Measurements from ENCODE around the gene EPS8L3. TPM values are rescaled to one million over a fixed set of nuclear protein-coding genes. Genes with fewer than 3 reads are reported as not detected.

EPS8L3 gene
- total and polyA plus RNA-seq, 8 donors, result 0.39 to 4.3 (median 1.4) TPM

- no peak for ATAC-seq
- Histone ChIP-seq H3K27me3 (no peaks in the 10 kb centered on the region), H3K36me3 (no peaks in the 10 kb centered on the region), H3K4me3 (no peak overlapping the region), H3K27ac (no peak overlapping the region), H3K9me3 (no peaks in the 10 kb centered on the region), H3K4me1 (no peaks in the 10 kb centered on the region)
- TF ChIP-seq CTCF (IDR thresholded peaks at IDR 0.05), result no peak
- intact Hi-C loops (cut with DNase I), result loop anchor here (2.0 to 10.0 kb wide), 4 partner anchors 201 to 232 kb away; partner anchors contain the start of gene GNAI3 (in 1 of the 3)
- DNase-seq, result peak in 2 of 6 donors; percentile 33 to 41
- no peak for FAIRE-seq
- WGBS, 2 donors, result 70 to 79% methylated on average over 6 of the region's 6 CpGs
Observed at GRCh38 chr1:109776206-109776835, 12.6 kb upstream of the EPS8L3 start.

- intact Hi-C loops (cut with DNase I), result loop anchor here in 2 of 3 donors (5.0 to 10.0 kb wide), 2 partner anchors 202 to 231 kb away; partner anchors contain the start of gene GNAI3 (in 1 of the 2)
- WGBS, 2 donors, result 42 to 60% methylated on average over 1 of the region's 1 CpG
- DNase-seq, result peak in 1 of 6 donors; percentile 11
Observed at GRCh38 chr1:109775398-109775797, 11.7 kb upstream of the EPS8L3 start.

GRCh38 chr1:109773900-109774485 is 10.3 kb upstream of the EPS8L3 start:
- Histone ChIP-seq H3K36me3 (no peaks in the 10 kb centered on the region), H3K9me3 (no peaks in the 10 kb centered on the region), H3K27me3 (no peaks in the 10 kb centered on the region), H3K4me1 (no peaks in the 10 kb centered on the region), H3K4me3 (no peak overlapping the region), H3K27ac (no peak overlapping the region)
- intact Hi-C loops (cut with DNase I), result loop anchor here in 2 of 3 donors (5.0 to 10.0 kb wide), 4 partner anchors 132 to 232 kb away; partner anchors contain the start of gene GNAI3 (in 1 of the 2)
- FAIRE-seq (no peak), ATAC-seq (no peak), DNase-seq (peak in 2 of 6 donors; percentile 38 to 53)
- peak in 1 of 4 donors; percentile 5 for TF ChIP-seq CTCF (IDR thresholded peaks at IDR 0.05)
- WGBS, 2 donors, result 44 to 71% methylated on average over 5 to 6 of the region's 6 CpGs

More at GRCh38 chr1:109775398-109775797, 11.7 kb upstream of the EPS8L3 start:
- FAIRE-seq, result no peak
- Histone ChIP-seq H3K27me3 (no peaks in the 10 kb centered on the region), H3K27ac (no peak overlapping the region), H3K4me3 (no peak overlapping the region), H3K9me3 (no peaks in the 10 kb centered on the region), H3K4me1 (no peaks in the 10 kb centered on the region), H3K36me3 (no peaks in the 10 kb centered on the region)
- no peak for TF ChIP-seq CTCF (IDR thresholded peaks at IDR 0.05)
- ATAC-seq, result no peak

GRCh38 chr1:109773203-109773899 is 9.6 kb upstream of the EPS8L3 start:
- ATAC-seq (peak; percentile 88 to 93 (median 92)), DNase-seq (peak; percentile 76 to 91 (median 82)), FAIRE-seq (no peak)
- Histone ChIP-seq H3K36me3 (no peaks in the 10 kb centered on the region), H3K27me3 (no peaks in the 10 kb centered on the region), H3K4me1 (no peaks in the 10 kb centered on the region), H3K27ac (no peak overlapping the region), H3K9me3 (no peaks in the 10 kb centered on the region), H3K4me3 (no peak overlapping the region)
- intact Hi-C loops (cut with DNase I), result loop anchor here in 2 of 3 donors (5.0 to 10.0 kb wide), 4 partner anchors 131 to 231 kb away; partner anchors contain the start of gene GNAI3 (in 1 of the 2)
- peak; percentile 68 to 78 (median 73) for TF ChIP-seq CTCF (IDR thresholded peaks at IDR 0.05)
- WGBS, 2 donors, result 40 to 45% methylated on average over 17 of the region's 17 CpGs
